GM12874 (cell line): ENCODE data around the gene NKD2.

Source experiments
- CTCF ChIP-seq: IDR thresholded peaks from 2 replicates; pipeline ENCODE4 v1.5.1; 2011; ENCODE audit warnings: low read depth, mild to moderate bottlenecking, control low read depth, low read length, moderate library complexity; ENCODE audit not compliant: insufficient read depth

The NKD2 gene

DNA sequence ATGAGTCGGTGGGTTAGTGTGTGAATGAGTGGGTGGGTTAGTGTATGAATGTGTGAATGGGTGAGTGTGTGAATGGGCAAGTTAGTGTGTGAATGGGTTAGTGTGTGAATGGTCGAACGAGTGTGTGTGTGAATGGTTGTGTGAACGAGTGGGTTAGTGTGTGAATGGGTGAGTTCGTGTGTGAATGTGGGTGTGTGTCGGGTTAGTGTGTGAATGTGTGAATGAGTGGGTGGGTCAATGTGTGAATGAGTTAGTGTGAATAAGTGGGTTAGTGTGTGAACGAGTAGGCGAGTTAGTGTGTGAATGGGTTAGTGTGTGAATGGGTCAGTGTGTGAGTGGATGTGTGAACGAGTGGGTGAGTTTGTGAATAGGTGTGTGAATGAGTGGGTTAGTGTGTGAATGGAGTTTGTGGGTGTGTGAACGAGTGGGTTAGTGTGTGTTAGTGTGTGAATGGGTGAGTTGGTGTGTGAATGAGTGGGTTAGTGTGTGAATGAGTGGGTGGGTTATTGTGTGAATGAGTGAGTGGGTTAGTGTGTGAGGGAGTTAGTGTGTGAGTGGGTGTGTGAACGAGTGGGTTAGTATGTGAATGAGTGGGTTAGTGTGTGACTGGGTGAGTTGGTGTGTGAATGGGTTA, 38.8 kb downstream of the NKD2 start:
- no peak for TF ChIP-seq CTCF

DNA sequence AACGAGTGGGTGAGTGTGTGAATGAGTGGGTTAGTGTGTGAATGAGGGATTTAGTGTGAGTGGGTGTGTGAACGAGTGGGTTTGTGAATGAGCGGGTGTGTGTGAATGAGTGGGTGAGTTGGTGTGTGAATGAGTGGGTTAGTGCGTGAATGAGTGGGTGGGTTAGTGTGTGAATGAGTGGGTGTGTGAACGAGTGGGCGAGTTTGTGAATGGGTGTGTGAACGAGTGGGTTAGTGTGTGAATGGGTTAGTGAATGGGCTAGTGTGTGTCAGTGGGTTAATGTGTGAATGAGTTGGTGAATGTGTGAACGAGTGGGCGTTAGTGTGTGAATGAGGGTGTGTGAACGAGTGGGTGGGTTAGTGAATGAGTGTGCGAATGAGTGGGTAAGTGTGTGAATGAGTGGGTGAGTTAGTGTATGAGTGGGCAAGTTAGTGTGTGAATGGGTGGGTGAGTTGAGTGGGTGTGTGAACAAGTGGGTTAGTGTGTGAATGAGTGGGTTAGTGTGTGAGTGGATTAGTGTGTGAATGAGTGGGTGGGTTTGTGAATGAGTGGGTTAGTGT, 39.6 kb downstream of the NKD2 start:
- TF ChIP-seq CTCF = no peak

DNA sequence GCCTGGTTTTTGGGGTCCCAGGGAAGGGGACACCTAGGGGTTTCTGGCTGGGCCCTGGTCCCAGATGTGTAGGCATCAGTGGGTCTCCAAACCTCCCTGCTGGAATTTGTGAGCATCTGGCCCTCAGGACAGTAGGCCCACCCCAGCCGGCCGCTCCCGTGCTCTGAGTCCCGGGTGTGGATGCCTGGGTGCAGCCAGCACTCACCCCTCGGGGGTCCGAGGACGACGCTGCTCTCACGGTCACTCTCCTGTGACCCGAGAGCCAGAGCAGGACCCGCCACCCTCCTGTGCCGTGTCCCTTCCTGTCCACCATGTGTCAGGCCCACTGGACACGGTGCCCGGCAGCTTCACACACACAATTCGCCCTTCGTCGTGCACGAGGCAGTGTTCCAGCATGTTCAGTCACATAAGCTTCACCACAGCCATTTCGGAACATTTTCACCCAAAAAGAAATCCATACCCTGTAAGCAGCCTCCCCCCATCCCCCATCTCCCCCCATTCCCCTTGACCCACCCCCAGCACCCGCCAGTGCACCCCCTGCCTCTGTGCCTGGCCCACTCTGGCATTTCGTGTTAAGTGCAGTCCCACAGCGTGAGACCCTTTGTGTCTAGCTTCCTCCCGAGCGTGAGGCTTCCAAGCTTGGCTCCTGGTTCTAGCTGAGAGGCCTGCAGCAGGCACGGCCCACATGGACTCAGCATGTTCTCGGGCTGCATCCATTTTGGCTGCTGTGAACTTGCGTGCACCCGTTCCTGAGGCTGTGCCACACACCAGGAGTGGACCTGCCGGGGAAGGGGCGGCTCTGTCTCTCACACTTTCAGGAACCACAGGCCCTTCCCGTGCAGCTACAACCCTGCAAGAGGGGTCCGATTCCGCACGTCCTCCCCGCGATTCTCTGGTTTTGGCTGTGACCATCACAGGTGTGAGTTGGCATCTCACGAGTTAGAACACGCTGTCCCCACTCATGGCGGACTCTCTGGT, 40.5 kb downstream of the NKD2 start:
- no peak for TF ChIP-seq CTCF

DNA sequence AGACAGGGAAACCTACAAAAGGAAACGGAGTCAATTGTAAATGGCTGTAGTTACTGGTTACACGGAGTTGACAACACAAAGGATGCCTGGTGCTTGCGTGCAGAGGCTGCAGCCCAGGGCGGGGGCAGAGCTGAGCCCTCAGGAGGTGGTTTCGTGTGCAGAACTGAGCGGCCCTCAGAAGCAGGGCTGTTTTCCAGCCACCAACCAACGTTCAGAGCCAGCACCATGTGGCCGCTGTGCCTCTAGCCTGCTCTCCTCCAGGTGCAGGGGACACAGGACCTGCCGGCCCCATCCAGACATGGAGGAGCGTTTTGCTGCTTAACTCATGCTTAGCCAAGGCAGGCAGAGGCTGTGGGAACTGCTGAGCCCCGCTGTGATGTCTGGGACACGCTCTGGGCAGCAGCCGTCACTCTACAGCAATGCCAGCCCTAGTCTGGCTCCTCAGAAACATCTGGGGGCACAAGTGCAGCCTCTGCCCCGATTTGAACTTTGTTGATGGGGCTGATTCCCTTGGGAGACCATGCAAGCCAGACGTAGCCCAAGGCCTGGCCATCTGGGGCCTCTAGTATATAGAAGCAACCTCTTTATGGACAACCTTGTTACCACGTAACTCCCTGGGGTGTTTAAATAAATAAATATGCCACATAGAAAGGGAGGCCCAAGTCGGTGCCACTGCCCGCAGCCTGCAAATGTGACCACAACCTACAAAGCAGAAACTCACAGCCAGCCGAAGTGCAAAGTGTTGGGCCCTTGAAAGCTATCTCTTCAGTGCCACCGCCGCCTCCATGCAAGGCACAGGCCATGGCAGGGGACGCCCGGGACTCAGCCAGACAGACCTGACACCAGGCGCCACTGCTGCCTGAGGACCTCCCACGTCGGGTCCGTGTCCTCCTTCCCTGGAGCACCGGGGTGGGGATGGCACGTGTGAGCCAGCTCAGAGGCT, 42.1 kb downstream of the NKD2 start:
- no peak for TF ChIP-seq CTCF

DNA sequence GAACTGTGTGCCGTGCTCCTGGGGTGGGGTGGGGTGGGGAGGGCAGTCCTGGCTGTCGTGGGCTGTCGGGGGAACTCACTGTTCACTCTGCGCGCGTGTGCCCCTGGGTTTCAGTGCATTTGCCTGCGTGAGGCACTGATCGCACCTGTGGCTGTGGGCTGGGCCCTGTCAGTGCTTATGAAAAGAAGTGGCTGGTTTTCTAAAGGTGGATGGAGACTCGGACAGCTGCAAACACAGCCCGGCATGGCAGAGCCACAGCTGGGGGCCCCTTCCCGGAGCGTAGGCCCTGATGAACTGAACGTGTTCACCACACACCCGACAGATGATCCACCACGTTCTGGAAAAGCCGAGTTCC, 42.7 kb downstream of the NKD2 start:
- TF ChIP-seq CTCF = no peak

- TF ChIP-seq CTCF = no peak
These were observed 43.5 kb downstream of the NKD2 start for GRCh38 chr5:1052076-1052475.
